B cell (primary cell): ENCODE data around the gene EDN1. TPM values are rescaled to one million over a fixed set of nuclear protein-coding genes. Genes with fewer than 3 reads are reported as not detected.

Experiments used
- ATAC-seq: fragments of 200-7000 bp; cut with Tn5 transposase; one replicate; pipeline ENCODE4 v1.10.0; 2021; ENCODE audit warnings: low read depth, mild to moderate bottlenecking, moderate number of reproducible peaks, moderate library complexity
- CTCF ChIA-PET: fragments of 350-600 bp; sonication (Branson Sonifier 250); formaldehyde crosslinking; loops from one replicate; lab custom pipeline; 2021; ENCODE audit warnings: antibody characterized with exemption, inconsistent platforms; lab: Charles Lee
- POLR2A ChIA-PET: fragments of 350-600 bp; sonication (Branson Sonifier 250); formaldehyde crosslinking; loops from one replicate; lab custom pipeline; 2021; ENCODE audit warnings: antibody characterized with exemption; lab: Charles Lee
- DNase-seq: peaks from one replicate; pipeline ENCODE4 v3.0.0; 2013
- H2AFZ ChIP-seq: 2 replicates; pipeline ENCODE4 v1.6.1; 2012; ENCODE audit warnings: mild to moderate bottlenecking, low read depth, low read length; ENCODE audit not compliant: insufficient read depth, poor library complexity, severe bottlenecking
- H3K27ac ChIP-seq, 2 donors: 1 replicate in 1 of 2; 2 replicates in 1 of 2; pipeline ENCODE4 v1.5.1; 2012 to 2013; ENCODE audit warnings: low read length in 2 of 2, mild to moderate bottlenecking in 2 of 2, moderate library complexity in 1 of 2
- H3K27me3 ChIP-seq, 4 experiments: fragments of 200-600 bp in 1 of 4; sonication (generic) in 1 of 4; replicated peaks in 1 of 4; 1 replicate in 2 of 4; 2 replicates in 2 of 4; pipeline versions ENCODE4 v1.6.1 to v1.7.0; 2013 to 2016; ENCODE audit warnings: low read length in 3 of 4, mild to moderate bottlenecking in 2 of 4, mixed read lengths in 1 of 4, moderate library complexity in 1 of 4; ENCODE audit not compliant: insufficient read depth in 4 of 4, control insufficient read depth in 3 of 4; ENCODE audit errors: control extremely low read depth in 1 of 4
- H3K36me3 ChIP-seq, 2 experiments: replicated peaks in 1 of 2; 1 replicate in 1 of 2; 2 replicates in 1 of 2; pipeline versions ENCODE4 v1.6.1 to v1.7.1; 2013; ENCODE audit warnings: low read length in 1 of 2; ENCODE audit not compliant: insufficient read depth in 2 of 2, control insufficient read depth in 1 of 2; ENCODE audit errors: control extremely low read depth in 1 of 2, extremely low read depth in 1 of 2
- H3K4me1 ChIP-seq, 2 donors: fragments of 200-600 bp in 1 of 2; sonication (generic) in 1 of 2; 1 replicate in 1 of 2; 2 replicates in 1 of 2; pipeline versions ENCODE4 v1.5.1 to v1.6.1; 2013 to 2017; ENCODE audit warnings: low read length in 2 of 2; ENCODE audit not compliant: control insufficient read depth in 2 of 2, insufficient read depth in 2 of 2
- H3K4me2 ChIP-seq: replicated peaks from 2 replicates; pipeline ENCODE3; 2012; ENCODE audit warnings: mild to moderate bottlenecking, low read depth, low read length; ENCODE audit not compliant: poor library complexity, severe bottlenecking
- H3K4me3 ChIP-seq, 5 experiments: fragments of 200-600 bp in 1 of 5; sonication (generic) in 1 of 5; 1 replicate in 3 of 5; 2 replicates in 2 of 5; pipeline versions ENCODE4 v1.5.1 to v1.7.0; 2011 to 2016; ENCODE audit warnings: low read length in 4 of 5, mild to moderate bottlenecking in 4 of 5, low read depth in 2 of 5, control low read depth in 1 of 5, moderate library complexity in 1 of 5; ENCODE audit not compliant: insufficient read depth in 1 of 5; ENCODE audit errors: control extremely low read depth in 1 of 5, extremely low read depth in 1 of 5
- H3K79me2 ChIP-seq: fragments of 200-600 bp; sonication (generic); one replicate; pipeline ENCODE4 v1.6.0; 2016; ENCODE audit warnings: low read length; ENCODE audit not compliant: control insufficient read depth, insufficient read depth
- H3K9ac ChIP-seq: fragments of 200-600 bp; sonication (generic); 2 replicates; pipeline ENCODE4 v1.6.1; 2017; ENCODE audit warnings: mild to moderate bottlenecking, low read length, moderate library complexity
- H3K9me3 ChIP-seq, 3 donors: one replicate each; pipeline versions ENCODE4 v1.6.1 to v1.7.1; 2013; ENCODE audit warnings: low read length in 2 of 3; ENCODE audit not compliant: control insufficient read depth in 2 of 3, insufficient read depth in 1 of 3; ENCODE audit errors: control extremely low read depth in 1 of 3
- H4K20me1 ChIP-seq: 2 replicates; pipeline ENCODE4 v1.6.0; 2012; ENCODE audit warnings: mild to moderate bottlenecking, low read length; ENCODE audit not compliant: insufficient read depth, control insufficient read depth, poor library complexity, severe bottlenecking
- H3K27ac Mint-ChIP-seq: one replicate; pipeline ENCODE4 v1.8.0; 2021; ENCODE audit warnings: mixed read lengths
- H3K27me3 Mint-ChIP-seq: one replicate; pipeline ENCODE4 v1.8.0; 2021; ENCODE audit warnings: mixed read lengths
- H3K4me1 Mint-ChIP-seq: one replicate; pipeline ENCODE4 v1.8.0; 2021; ENCODE audit warnings: mixed read lengths
- H3K4me3 Mint-ChIP-seq: one replicate; pipeline ENCODE4 v1.8.0; 2021; ENCODE audit warnings: mixed read lengths
- H3K9me3 Mint-ChIP-seq: one replicate; pipeline ENCODE4 v1.8.0; 2022; ENCODE audit warnings: mixed read lengths; ENCODE audit not compliant: insufficient read depth
- EZH2 ChIP-seq: IDR thresholded peaks from 2 replicates; pipeline ENCODE4 v1.6.1; 2012; ENCODE audit warnings: borderline replicate concordance, low read depth, mild to moderate bottlenecking, moderate library complexity, low read length; ENCODE audit not compliant: insufficient read depth, poor library complexity, severe bottlenecking
- WGBS: methylation state at CpG from one replicate; pipeline ENCODE4 v1.1.5; 2013; ENCODE audit warnings: missing lambda C conversion rate; ENCODE audit not compliant: insufficient coverage; 5-methylcytosine and 5-hydroxymethylcytosine counted together
- intact Hi-C: fragments of 100-400 bp; cut with micrococcal nuclease; formaldehyde crosslinking; loops from one replicate; pipeline ENCODE4 v1.10.0; 2022
- polyA plus RNA-seq: library from polyadenylated mRNA; depleted of rRNA; stranded (reverse); fragments of >200 nt; gene quantifications from 2 replicates; pipeline ENCODE4 v1.2.3, GENCODE V29; 2012
- total RNA-seq, 2 donors: library from RNA; stranded (reverse); fragments of 120-200 nt in 1 of 2; gene quantifications; 1 replicate in 1 of 2; 2 replicates in 1 of 2; pipeline versions ENCODE4 v1.2.3 to v1.2.4, GENCODE V29; 2013 to 2022
- TF ChIP-seq, protein P1 (sequence below): fragments of 200-600 bp; IDR thresholded peaks from one replicate; pipeline ENCODE4 v1.8.0; 2022; ENCODE audit warnings: antibody characterized with exemption, mild to moderate bottlenecking

EDN1 gene
- total and polyA plus RNA-seq, 2 donors (not counting 1 experiment from before 2014, with no cell fraction given), result 1.4 to 2.1 TPM

GRCh38 chr6:12325872-12326271, 35.7 kb downstream of the EDN1 start:
- H3K9me3 ChIP-seq, result no peaks in the 10 kb centered on the region

GRCh38 chr6:12327391-12327790, 37.2 kb downstream of the EDN1 start:
- no peak for TF ChIP-seq EZH2
- TF ChIP-seq, protein P1, sequence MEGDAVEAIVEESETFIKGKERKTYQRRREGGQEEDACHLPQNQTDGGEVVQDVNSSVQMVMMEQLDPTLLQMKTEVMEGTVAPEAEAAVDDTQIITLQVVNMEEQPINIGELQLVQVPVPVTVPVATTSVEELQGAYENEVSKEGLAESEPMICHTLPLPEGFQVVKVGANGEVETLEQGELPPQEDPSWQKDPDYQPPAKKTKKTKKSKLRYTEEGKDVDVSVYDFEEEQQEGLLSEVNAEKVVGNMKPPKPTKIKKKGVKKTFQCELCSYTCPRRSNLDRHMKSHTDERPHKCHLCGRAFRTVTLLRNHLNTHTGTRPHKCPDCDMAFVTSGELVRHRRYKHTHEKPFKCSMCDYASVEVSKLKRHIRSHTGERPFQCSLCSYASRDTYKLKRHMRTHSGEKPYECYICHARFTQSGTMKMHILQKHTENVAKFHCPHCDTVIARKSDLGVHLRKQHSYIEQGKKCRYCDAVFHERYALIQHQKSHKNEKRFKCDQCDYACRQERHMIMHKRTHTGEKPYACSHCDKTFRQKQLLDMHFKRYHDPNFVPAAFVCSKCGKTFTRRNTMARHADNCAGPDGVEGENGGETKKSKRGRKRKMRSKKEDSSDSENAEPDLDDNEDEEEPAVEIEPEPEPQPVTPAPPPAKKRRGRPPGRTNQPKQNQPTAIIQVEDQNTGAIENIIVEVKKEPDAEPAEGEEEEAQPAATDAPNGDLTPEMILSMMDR, result no peak
- no peaks in the 10 kb centered on the region for H3K27me3 ChIP-seq
- intact Hi-C loops, result no loop called here
- no peak overlapping the region for H2AFZ ChIP-seq
- no peaks in the 10 kb centered on the region for H4K20me1 ChIP-seq
- H3K79me2 ChIP-seq, result no peaks in the 10 kb centered on the region
- no peak overlapping the region for H3K27ac Mint-ChIP-seq
- DNase-seq, result no peak
- H3K4me3 Mint-ChIP-seq, result no peak overlapping the region
- ATAC-seq, result no peak
- H3K9me3 ChIP-seq, result no peaks in the 10 kb centered on the region
- peaks cover 9% of the 10 kb centered on the region for H3K27me3 Mint-ChIP-seq
- H3K9ac ChIP-seq, result no peak overlapping the region
- ChIA-PET CTCF (no interaction called here), POLR2A (no interaction called here)
- H3K36me3 ChIP-seq, result no peaks in the 10 kb centered on the region
- no CpG with 5 or more reads among the region's 2 CpGs for WGBS
- H3K27ac ChIP-seq, result no peak overlapping the region
- H3K4me1 Mint-ChIP-seq, result peaks cover 1% of the 10 kb centered on the region
- H3K4me2 ChIP-seq, result no peak overlapping the region
- no peak overlapping the region for H3K4me3 ChIP-seq
- H3K4me1 ChIP-seq, result peaks cover under 1% of the 10 kb centered on the region in 2 donors
- no peaks in the 10 kb centered on the region for H3K9me3 Mint-ChIP-seq

More at GRCh38 chr6:12325872-12326271, 35.7 kb downstream of the EDN1 start:
- Histone ChIP-seq H3K4me2 (no peak overlapping the region), H4K20me1 (no peaks in the 10 kb centered on the region), H2AFZ (no peak overlapping the region), H3K9ac (no peak overlapping the region), H3K4me1 (no peaks in the 10 kb centered on the region), H3K4me3 (no peak overlapping the region), H3K36me3 (no peaks in the 10 kb centered on the region), H3K27ac (no peak overlapping the region), H3K27me3 (no peaks in the 10 kb centered on the region), H3K79me2 (no peaks in the 10 kb centered on the region)
- no peaks in the 10 kb centered on the region for H3K4me1 Mint-ChIP-seq
- no peak for TF ChIP-seq EZH2
- TF ChIP-seq, protein P1, result no peak
- ATAC-seq (no peak), DNase-seq (no peak)
- no peak overlapping the region for H3K4me3 Mint-ChIP-seq
- ChIA-PET CTCF (no interaction called here), POLR2A (no interaction called here)
- H3K9me3 Mint-ChIP-seq, result no peaks in the 10 kb centered on the region
- peaks cover 12% of the 10 kb centered on the region for H3K27me3 Mint-ChIP-seq
- WGBS, result 91% methylated on average over 3 of the region's 3 CpGs
- H3K27ac Mint-ChIP-seq, result no peak overlapping the region
- intact Hi-C loops, result no loop called here
